Measurements from ENCODE around the gene ECSIT.

The ECSIT gene

GRCh38 chr19:11550265-11550664 lies 21.3 kb upstream of the ECSIT start:
- no peak for DNase-seq (ENCODE audit: low read depth in 2 of 2)

- no peak for DNase-seq (ENCODE audit: low read depth in 2 of 2)
Measured at GRCh38 chr19:11549386-11549953, 20.5 kb upstream of the ECSIT start.

- no peak for DNase-seq (ENCODE audit: low read depth in 2 of 2)
Measured at GRCh38 chr19:11547929-11548700, 19.2 kb upstream of the ECSIT start.

DNA sequence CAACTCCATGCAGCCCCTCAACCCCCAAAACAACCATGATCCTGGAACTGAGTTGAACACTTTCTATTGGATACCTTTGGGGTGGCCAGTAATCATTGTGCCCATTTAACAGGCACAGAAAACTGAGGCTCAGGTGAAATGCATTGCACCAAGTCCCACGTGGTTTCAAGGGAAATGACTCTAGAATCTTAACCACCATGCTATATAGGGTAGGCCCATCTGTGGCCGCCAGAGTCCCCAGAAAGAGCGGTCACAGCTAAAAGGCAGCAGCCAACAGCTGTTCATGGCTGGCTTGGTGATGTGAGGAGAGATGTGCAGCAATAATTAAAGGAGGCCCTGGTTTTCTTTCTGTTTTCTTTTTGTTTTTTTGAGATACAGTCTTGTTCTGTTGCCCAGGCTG lies 12.3 kb upstream of the ECSIT start:
- no peak for DNase-seq (ENCODE audit: low read depth in 2 of 2)

GRCh38 chr19:11540645-11541044 lies 11.7 kb upstream of the ECSIT start:
- DNase-seq (ENCODE audit: low read depth in 2 of 2) = no peak

- DNase-seq (ENCODE audit: low read depth in 2 of 2) = no peak
Measured at GRCh38 chr19:11539495-11540365, 10.8 kb upstream of the ECSIT start.

DNA sequence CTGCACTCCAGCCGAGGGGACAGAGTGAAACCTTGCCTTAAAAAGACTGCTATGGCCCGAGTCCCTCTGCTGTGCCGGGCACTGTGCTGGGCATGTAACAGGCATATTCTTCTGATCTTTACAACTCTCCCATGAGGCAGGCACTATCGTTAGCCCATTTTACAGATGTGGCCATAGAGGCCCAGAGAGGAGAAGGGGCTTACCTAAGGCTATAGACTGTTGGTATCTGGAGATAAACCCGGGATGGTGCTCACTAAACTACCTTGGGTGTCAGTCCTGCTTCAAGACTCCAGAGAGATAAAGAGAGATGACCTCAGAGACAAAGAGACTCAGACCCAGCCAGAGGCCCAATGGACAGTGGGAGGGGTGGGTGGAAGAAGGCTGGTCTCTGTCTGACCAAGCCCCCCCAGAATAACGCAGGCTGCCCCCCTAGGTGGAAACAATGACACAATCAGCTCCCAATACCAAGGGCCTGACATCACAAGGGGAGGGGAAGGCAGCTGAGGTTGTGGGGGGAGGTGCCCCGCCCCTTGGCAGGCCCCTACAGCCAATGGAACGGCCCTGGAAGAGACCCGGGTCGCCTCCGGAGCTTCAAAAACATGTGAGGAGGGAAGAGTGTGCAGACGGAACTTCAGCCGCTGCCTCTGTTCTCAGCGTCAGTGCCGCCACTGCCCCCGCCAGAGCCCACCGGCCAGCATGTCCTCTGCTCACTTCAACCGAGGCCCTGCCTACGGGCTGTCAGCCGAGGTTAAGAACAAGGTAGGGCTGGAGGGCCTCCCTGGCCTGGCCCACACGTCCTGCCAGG lies 9.5 kb upstream of the ECSIT start, which contains the start of gene CNN1:
CNN1 (plus strand) TSS at position 620 of the 805 bp plus-strand sequence; CDS start at position 697, 77 bp downstream.
- DNase-seq (ENCODE audit: low read depth in 2 of 2) = no peak

GRCh38 chr19:11535792-11536595 lies 7.1 kb upstream of the ECSIT start:
- peak; percentile 60 to 61 for DNase-seq (ENCODE audit: low read depth in 2 of 2)

DNA sequence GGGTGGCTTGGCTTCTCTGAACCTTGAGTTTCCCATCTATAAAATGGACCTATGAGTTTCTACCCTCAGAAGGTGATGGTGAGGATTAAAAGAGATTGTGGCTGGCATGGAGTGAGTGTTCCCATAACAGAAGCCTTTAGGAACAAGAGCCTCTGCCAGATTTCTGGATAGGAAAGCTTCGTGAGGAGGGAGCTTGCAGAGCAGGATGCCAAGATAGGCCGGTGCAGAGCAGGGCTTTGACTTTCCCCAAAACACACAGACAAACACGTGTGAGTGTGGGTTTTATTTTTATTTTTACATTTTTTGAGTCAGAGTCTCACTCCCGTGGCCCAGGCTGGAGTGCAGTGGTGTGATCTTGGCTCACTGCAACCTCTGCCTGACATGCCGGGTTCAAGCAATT lies 6.0 kb upstream of the ECSIT start:
- DNase-seq (ENCODE audit: low read depth in 2 of 2) = no peak

- DNase-seq (ENCODE audit: low read depth in 2 of 2) = no peak
Measured at GRCh38 chr19:11534538-11534937, 5.6 kb upstream of the ECSIT start.

- DNase-seq (ENCODE audit: low read depth in 2 of 2) = no peak
Measured at GRCh38 chr19:11530432-11530831, 1.5 kb upstream of the ECSIT start.

DNA sequence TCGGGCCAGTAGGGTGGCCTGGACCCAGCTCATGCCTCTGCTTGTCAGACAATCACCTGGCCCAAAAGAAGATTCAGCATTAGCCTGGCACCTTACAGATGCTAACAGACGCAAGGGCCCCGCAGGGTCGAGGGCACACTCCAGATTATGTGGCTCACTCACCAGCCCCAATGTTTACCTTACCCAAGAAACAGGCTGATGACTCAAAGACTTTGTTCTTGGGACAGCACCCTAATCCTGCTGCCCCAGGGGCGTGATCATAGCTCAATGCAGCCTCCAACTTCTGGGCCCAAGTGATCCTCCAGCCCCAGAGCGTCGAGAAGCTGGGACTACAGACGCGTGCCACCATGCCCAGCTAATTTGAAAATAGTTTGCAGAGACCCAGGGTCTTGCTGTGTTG lies 9.8 kb downstream of the ECSIT start:
- no peak for DNase-seq (ENCODE audit: low read depth in 2 of 2)

- no peak for DNase-seq (ENCODE audit: low read depth in 2 of 2)
Measured at GRCh38 chr19:11513946-11514345, 15.0 kb downstream of the ECSIT start.

DNA sequence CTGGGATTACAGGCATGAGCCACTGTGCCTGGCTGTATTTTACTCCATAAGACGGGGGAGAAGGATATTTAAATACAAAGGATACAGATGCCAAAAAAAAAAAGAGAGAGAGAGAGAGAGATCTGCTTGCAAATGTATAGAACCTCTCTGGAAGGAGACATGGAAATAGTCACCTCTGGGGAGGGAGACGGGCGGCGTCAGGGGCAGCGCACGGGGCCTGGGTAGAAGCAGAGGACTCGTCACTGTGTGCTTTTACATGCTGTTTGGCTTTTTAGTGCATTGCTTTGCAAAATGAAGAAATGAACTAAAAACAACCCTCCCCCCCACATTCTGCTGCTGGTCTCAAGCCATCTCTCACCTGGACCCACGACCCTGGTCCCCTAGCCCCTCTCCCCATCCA lies 18.5 kb downstream of the ECSIT start:
- DNase-seq (ENCODE audit: low read depth in 2 of 2) = no peak

GRCh38 chr19:11507370-11508078 lies 21.4 kb downstream of the ECSIT start:
- DNase-seq (ENCODE audit: low read depth in 2 of 2) = no peak

DNA sequence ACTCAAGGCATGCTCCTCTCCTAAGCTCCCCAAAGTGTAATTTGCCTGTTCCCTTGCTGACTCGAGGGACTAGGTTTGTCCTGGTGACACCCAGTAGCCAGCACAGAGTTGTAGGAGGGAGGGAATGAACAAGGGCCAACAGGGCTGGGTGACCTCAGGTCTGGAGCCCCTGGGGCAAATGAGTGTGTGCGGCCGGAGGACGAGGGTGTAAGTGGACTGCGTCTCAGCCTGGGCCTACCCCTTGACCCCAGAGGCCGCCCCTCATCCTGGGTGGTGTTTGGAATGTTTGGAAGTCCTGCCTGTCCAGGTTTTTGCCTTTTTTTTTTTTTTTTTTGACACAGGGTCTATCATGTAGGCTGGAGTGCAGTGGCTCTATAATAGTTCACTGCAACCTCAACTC lies 22.0 kb downstream of the ECSIT start:
- no peak for DNase-seq (ENCODE audit: low read depth in 2 of 2)

- no peak for DNase-seq (ENCODE audit: low read depth in 2 of 2)
Measured at GRCh38 chr19:11506101-11506555, 22.8 kb downstream of the ECSIT start.

- DNase-seq (ENCODE audit: low read depth in 2 of 2) = peak; percentile 93
Measured at GRCh38 chr19:11505504-11506100, 23.3 kb downstream of the ECSIT start, which contains the start of gene ZNF653. ZNF653 (minus strand) TSS chr19:11505839; CDS start chr19:11505786, 53 bp downstream.

GRCh38 chr19:11505032-11505503 lies 23.9 kb downstream of the ECSIT start:
- DNase-seq (ENCODE audit: low read depth in 2 of 2) = peak; percentile 91 to 93
